Measurements from ENCODE around the gene STOML2.

Gene STOML2

GRCh38 chr9:35107297-35108290 lies 4.7 kb upstream of the STOML2 start:
- no peak overlapping the region for H3K4me3 ChIP-seq (ENCODE audit: low read depth, low read length)
- TF ChIP-seq ZNF645 (tag by site-specific recombination; IDR thresholded peaks at IDR 0.05): no peak
- peak; percentile 27; the same call in 1 of the 2 replicates for TF ChIP-seq GLIS1 (tag by site-specific recombination; IDR thresholded peaks at IDR 0.05)
- no peak for TF ChIP-seq ZNF785 (tag by site-specific recombination; IDR thresholded peaks at IDR 0.05)
- H3K4me1 ChIP-seq (ENCODE audit: control insufficient read depth, insufficient read depth, low read length): no peaks in the 10 kb centered on the region; the same call in 1 of the 2 replicates
- POLR2A ChIA-PET: interaction anchor here (0.7 kb wide), 1 partner anchor 16 kb away, joined by 5 read pairs; no protein-coding TSS in a partner anchor
- H3K9me3 ChIP-seq (ENCODE audit: control insufficient read depth, insufficient read depth, low read depth, low read length): no peaks in the 10 kb centered on the region
- CTCF ChIA-PET: interaction anchor here (1.5 kb wide), 1 partner anchor 11 kb away, joined by 5 read pairs; the partner anchor contains the start of gene PIGO
- H3K27ac ChIP-seq (ENCODE audit: extremely low read depth, low read depth, low read length): no peak overlapping the region
- H3K36me3 ChIP-seq (ENCODE audit: control insufficient read depth in 2 of 2, insufficient read depth in 1 of 2, low read length in 2 of 2): peaks cover 0 to 40% of the 10 kb centered on the region in 2 experiments; a peak in 1 of 3 replicates

GRCh38 chr9:35106343-35106730 lies 3.4 kb upstream of the STOML2 start:
- ChIA-PET CTCF (interaction anchor here (0.6 kb wide), 1 partner anchor 11 kb away, joined by 3 read pairs; no protein-coding TSS in a partner anchor), POLR2A (interaction anchor here (1.0 kb wide), 1 partner anchor 13 kb away, joined by 4 read pairs; no protein-coding TSS in a partner anchor)
- peaks cover 0 to 49% of the 10 kb centered on the region in 2 experiments; a peak in 1 of 3 replicates for H3K36me3 ChIP-seq (ENCODE audit: control insufficient read depth in 2 of 2, insufficient read depth in 1 of 2, low read length in 2 of 2)
- TF ChIP-seq ZNF23 (tag by site-specific recombination; IDR thresholded peaks at IDR 0.05; ENCODE audit: borderline replicate concordance): no peak
- no peak for TF ChIP-seq ZNF510 (tag by site-specific recombination; IDR thresholded peaks at IDR 0.05; ENCODE audit: insufficient replicate concordance)
- no peak for TF ChIP-seq OVOL3 (tag by site-specific recombination; IDR thresholded peaks at IDR 0.05)
- no peak for TF ChIP-seq PRDM6 (tag by site-specific recombination; IDR thresholded peaks at IDR 0.05)
- no peak for TF ChIP-seq ZNF18 (tag by site-specific recombination; IDR thresholded peaks at IDR 0.05)
- TF ChIP-seq ZNF530 (tag by site-specific recombination; IDR thresholded peaks at IDR 0.05; ENCODE audit: low read depth): no peak
- TF ChIP-seq ZFP37 (tag by site-specific recombination; IDR thresholded peaks at IDR 0.05): no peak
- no peak for TF ChIP-seq MEIS1 (CRISPR knock-in tag; IDR thresholded peaks at IDR 0.05; ENCODE audit: borderline replicate concordance)
- TF ChIP-seq RBAK (tag by site-specific recombination; IDR thresholded peaks at IDR 0.05): no peak
- TF ChIP-seq SCRT2 (tag by site-specific recombination; IDR thresholded peaks at IDR 0.05): no peak
- TF ChIP-seq ZNF704 (tag by site-specific recombination; IDR thresholded peaks at IDR 0.05): no peak
- no peak for TF ChIP-seq ZNF140 (tag by site-specific recombination; IDR thresholded peaks at IDR 0.05)
- TF ChIP-seq ZNF548 (tag by site-specific recombination; IDR thresholded peaks at IDR 0.05): no peak
- TF ChIP-seq ZBTB49 (tag by site-specific recombination; IDR thresholded peaks at IDR 0.05; ENCODE audit: low read depth): no peak
- H3K4me1 ChIP-seq (ENCODE audit: control insufficient read depth, insufficient read depth, low read length): no peaks in the 10 kb centered on the region
- no peaks in the 10 kb centered on the region for H3K9me3 ChIP-seq (ENCODE audit: control insufficient read depth, insufficient read depth, low read depth, low read length)
- no peak overlapping the region for H3K4me3 ChIP-seq (ENCODE audit: low read depth, low read length)
- H3K27ac ChIP-seq (ENCODE audit: extremely low read depth, low read depth, low read length): no peak overlapping the region
